Measurements from ENCODE around the gene GIMAP7.
"Not testable (repeated sequence)": the region's sequence is repeated elsewhere in the genome, so short reads cannot be mapped to it uniquely, and the experiment has no call there.

GIMAP7 gene

DNA sequence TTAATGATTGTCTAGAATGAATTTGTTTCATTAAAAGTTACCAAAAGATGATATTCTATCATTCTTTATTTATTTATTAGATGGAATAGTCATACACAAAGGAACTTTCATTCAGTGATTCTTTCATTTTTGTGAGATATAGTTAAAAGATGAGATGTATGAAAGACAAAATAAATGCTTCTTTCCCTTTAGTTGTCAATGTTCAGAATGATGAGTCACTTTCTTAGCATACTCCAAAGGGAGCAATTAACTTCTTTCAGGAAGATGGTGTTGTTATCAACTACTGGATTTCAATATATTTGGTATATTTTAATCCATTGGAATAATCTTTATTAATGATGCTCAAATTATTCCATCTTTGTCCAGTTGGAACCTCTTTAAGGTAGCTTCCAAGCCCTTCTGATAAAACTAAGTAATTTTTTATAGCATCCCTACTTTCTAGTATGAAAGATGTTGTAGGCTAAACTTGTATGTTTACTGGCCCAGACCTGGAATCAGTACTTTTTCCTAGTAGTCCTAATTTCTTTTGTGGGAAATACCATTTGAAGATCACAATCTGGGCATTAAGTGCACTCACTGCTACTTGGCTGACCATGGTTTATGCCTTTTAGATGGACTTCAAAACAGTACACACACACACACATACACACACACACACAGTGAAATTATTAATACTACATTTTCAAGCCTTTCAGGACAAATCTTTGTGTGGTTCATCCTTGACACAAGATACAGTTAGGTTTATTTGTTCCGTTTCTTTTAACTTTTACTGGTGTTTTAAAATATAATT is 2.5 kb downstream of the GIMAP7 start:
- Histone ChIP-seq H3K4me3 (ENCODE audit: low read depth, low read length) (no peak overlapping the region), H3K36me3 (no peaks in the 10 kb centered on the region), H3K4me1 (no peaks in the 10 kb centered on the region), H3K9me3 (no peaks in the 10 kb centered on the region), H3K27me3 (peaks cover 30% of the 10 kb centered on the region)
- TF ChIP-seq, protein P1, sequence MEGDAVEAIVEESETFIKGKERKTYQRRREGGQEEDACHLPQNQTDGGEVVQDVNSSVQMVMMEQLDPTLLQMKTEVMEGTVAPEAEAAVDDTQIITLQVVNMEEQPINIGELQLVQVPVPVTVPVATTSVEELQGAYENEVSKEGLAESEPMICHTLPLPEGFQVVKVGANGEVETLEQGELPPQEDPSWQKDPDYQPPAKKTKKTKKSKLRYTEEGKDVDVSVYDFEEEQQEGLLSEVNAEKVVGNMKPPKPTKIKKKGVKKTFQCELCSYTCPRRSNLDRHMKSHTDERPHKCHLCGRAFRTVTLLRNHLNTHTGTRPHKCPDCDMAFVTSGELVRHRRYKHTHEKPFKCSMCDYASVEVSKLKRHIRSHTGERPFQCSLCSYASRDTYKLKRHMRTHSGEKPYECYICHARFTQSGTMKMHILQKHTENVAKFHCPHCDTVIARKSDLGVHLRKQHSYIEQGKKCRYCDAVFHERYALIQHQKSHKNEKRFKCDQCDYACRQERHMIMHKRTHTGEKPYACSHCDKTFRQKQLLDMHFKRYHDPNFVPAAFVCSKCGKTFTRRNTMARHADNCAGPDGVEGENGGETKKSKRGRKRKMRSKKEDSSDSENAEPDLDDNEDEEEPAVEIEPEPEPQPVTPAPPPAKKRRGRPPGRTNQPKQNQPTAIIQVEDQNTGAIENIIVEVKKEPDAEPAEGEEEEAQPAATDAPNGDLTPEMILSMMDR (IDR thresholded peaks at IDR 0.05; ENCODE audit: low read depth, low read length): no peak
- DNase-seq: no peak

- no peak for DNase-seq
- TF ChIP-seq, protein P1 (IDR thresholded peaks at IDR 0.05; ENCODE audit: low read depth, low read length): no peak
- H3K36me3 ChIP-seq: no peaks in the 10 kb centered on the region
- H3K4me3 ChIP-seq (ENCODE audit: low read depth, low read length): no peak overlapping the region
- H3K4me1 ChIP-seq: no peaks in the 10 kb centered on the region
- H3K27me3 ChIP-seq: peaks cover 28% of the 10 kb centered on the region
- no peaks in the 10 kb centered on the region for H3K9me3 ChIP-seq
Measured at GRCh38 chr7:150519310-150519709, 4.6 kb downstream of the GIMAP7 start.

DNA sequence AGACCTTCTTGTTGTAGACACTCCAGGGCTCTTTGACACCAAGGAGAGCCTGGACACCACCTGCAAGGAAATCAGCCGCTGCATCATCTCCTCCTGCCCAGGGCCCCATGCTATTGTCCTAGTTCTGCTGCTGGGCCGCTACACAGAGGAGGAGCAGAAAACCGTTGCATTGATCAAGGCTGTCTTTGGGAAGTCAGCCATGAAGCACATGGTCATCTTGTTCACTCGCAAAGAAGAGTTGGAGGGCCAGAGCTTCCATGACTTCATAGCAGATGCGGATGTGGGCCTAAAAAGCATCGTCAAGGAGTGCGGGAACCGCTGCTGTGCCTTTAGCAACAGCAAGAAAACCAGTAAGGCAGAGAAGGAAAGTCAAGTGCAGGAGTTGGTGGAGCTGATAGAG is 5.5 kb downstream of the GIMAP7 start:
- Histone ChIP-seq H3K9me3 (no peaks in the 10 kb centered on the region), H3K36me3 (no peaks in the 10 kb centered on the region), H3K27me3 (peaks cover 21% of the 10 kb centered on the region), H3K4me1 (no peaks in the 10 kb centered on the region), H3K4me3 (ENCODE audit: low read depth, low read length) (no peak overlapping the region)
- no peak for DNase-seq
- TF ChIP-seq, protein P1 (IDR thresholded peaks at IDR 0.05; ENCODE audit: low read depth, low read length): no peak

- H3K27me3 ChIP-seq: peaks cover 13% of the 10 kb centered on the region; the same call in 1 of the 2 replicates
- H3K4me3 ChIP-seq (ENCODE audit: low read depth, low read length); H3K9me3 ChIP-seq; DNase-seq; H3K4me1 ChIP-seq; H3K36me3 ChIP-seq: not testable (repeated sequence)
Measured at GRCh38 chr7:150522931-150523330, 8.3 kb downstream of the GIMAP7 start.

- Histone ChIP-seq H3K4me1 (no peaks in the 10 kb centered on the region), H3K27me3 (peaks cover 6% of the 10 kb centered on the region; the same call in 1 of the 2 replicates), H3K4me3 (ENCODE audit: low read depth, low read length) (no peak overlapping the region), H3K9me3 (no peaks in the 10 kb centered on the region), H3K36me3 (no peaks in the 10 kb centered on the region)
- TF ChIP-seq, protein P1 (IDR thresholded peaks at IDR 0.05; ENCODE audit: low read depth, low read length): no peak
- DNase-seq: no peak
Measured at GRCh38 chr7:150524018-150524417, 9.3 kb downstream of the GIMAP7 start.

DNA sequence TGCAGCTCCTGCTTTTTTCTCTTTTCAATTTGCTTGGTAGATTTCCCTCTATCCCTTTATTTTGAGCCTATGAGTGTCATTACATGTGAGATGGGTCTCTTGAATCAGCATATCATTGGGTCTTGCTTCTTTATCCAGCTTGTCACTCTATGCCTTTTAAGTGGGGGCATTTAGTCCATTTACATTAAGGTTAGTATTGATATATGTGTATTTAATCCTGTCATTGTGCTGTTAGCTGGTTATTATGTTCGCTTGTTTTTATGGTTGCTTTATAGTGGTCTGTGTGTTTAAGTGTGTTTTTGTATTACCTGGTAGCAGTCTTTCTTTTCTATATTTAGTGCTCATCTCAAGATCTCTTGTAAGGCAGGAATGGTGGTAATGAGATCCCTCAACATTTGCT is 17.0 kb downstream of the GIMAP7 start:
- TF ChIP-seq, protein P1 (IDR thresholded peaks at IDR 0.05; ENCODE audit: low read depth, low read length): no peak
- Histone ChIP-seq H3K4me1 (no peaks in the 10 kb centered on the region), H3K9me3 (no peaks in the 10 kb centered on the region), H3K36me3 (no peaks in the 10 kb centered on the region), H3K4me3 (ENCODE audit: low read depth, low read length) (no peak overlapping the region), H3K27me3 (no peaks in the 10 kb centered on the region)
- DNase-seq: no peak

All from BE2C (cell line).